Transverse colon (tissue), 4 donors: ENCODE measurements around the gene DDX47. TPM values are rescaled to one million over a fixed set of nuclear protein-coding genes. Genes with fewer than 3 reads are reported as not detected.

ENCODE experiments used
- DNase-seq: peaks from one replicate; pipeline ENCODE4 v3.0.0-alpha.2; 2019
- H3K27ac ChIP-seq, 4 donors: fragments of 200-600 bp; sonication (generic); 2 replicates each; pipeline ENCODE4 v1.5.1; 2016 to 2018; ENCODE audit warnings: inconsistent platforms in 4 of 4
- H3K27me3 ChIP-seq: fragments of 200-600 bp; sonication (generic); 2 replicates; pipeline ENCODE4 v1.5.1; 2017; ENCODE audit warnings: inconsistent platforms
- H3K36me3 ChIP-seq, 4 donors: fragments of 200-600 bp; sonication (generic); 2 replicates each; pipeline ENCODE4 v1.5.1; 2017 to 2019; ENCODE audit warnings: inconsistent platforms in 4 of 4
- H3K4me1 ChIP-seq, 4 donors: fragments of 200-600 bp; sonication (generic); 2 replicates each; pipeline ENCODE4 v1.5.1; 2017 to 2020; ENCODE audit warnings: inconsistent platforms in 4 of 4
- H3K4me3 ChIP-seq, 4 donors: fragments of 200-600 bp; sonication (generic); 1 replicate in 1 of 4; 2 replicates in 3 of 4; pipeline versions ENCODE4 v1.5.1 to v1.6.1; 2017 to 2019; ENCODE audit warnings: inconsistent platforms in 4 of 4
- H3K9me3 ChIP-seq, 2 donors: fragments of 200-600 bp; sonication (generic); 2 replicates each; pipeline ENCODE4 v1.5.1; 2017 to 2019; ENCODE audit warnings: inconsistent platforms in 2 of 2
- EP300 ChIP-seq: sonication (generic); formaldehyde crosslinking; IDR thresholded peaks from one replicate; pipeline ENCODE4 v1.6.1; 2017; ENCODE audit warnings: antibody characterized with exemption, low read depth
- POLR2A ChIP-seq: fragments of 450-650 bp; IDR thresholded peaks from one replicate; pipeline ENCODE4 v1.6.1; 2016; ENCODE audit warnings: antibody characterized with exemption, mild to moderate bottlenecking, moderate library complexity
- POLR2AphosphoS5 ChIP-seq, 3 donors: sonication (generic); formaldehyde crosslinking; IDR thresholded peaks; one replicate each; pipeline ENCODE4 v1.6.1; 2016; ENCODE audit warnings: antibody characterized with exemption in 3 of 3
- WGBS, 2 donors: methylation state at CpG; one replicate each; pipeline ENCODE4 v1.1.5; 2018; ENCODE audit warnings: low coverage in 1 of 2; 5-methylcytosine and 5-hydroxymethylcytosine counted together
- in situ Hi-C, 4 donors: fragments of 200-750 bp; cut with MboI; loops; one replicate each; pipeline versions ENCODE4 v1.15.0 to v1.15.1; 2017; ENCODE audit warnings: low sequenced_read_pairs in 3 of 4, low pct_ligation_motif_present in 1 of 4, low pct_unique_long_range_greater_than_20kb in 1 of 4
- intact Hi-C: fragments of 100-400 bp; cut with DNase I; formaldehyde crosslinking; loops from one replicate; pipeline ENCODE4 v1.15.1; 2023; ENCODE audit warnings: low total_unique reads
- total RNA-seq, 4 donors: library from RNA; depleted of rRNA; stranded (reverse); fragments of >200 nt; gene quantifications; one replicate each; pipeline ENCODE4 v1.1.0, GENCODE V29; 2016
- TF ChIP-seq, protein P1 (sequence below), 5 experiments: fragments of 200-600 bp in 3 of 5; fragments of 450-650 bp in 2 of 5; sonication (generic) in 3 of 5; IDR thresholded peaks; 1 replicate in 2 of 5; 2 replicates in 3 of 5; pipeline ENCODE4 v1.5.1; 2016 to 2017; ENCODE audit warnings: antibody characterized with exemption in 5 of 5, inconsistent platforms in 3 of 5, mild to moderate bottlenecking in 2 of 5, moderate library complexity in 1 of 5

DDX47 gene
- total RNA-seq, 4 donors from 2014 or later = 22.1 to 47.8 (median 31.8) TPM

DNA sequence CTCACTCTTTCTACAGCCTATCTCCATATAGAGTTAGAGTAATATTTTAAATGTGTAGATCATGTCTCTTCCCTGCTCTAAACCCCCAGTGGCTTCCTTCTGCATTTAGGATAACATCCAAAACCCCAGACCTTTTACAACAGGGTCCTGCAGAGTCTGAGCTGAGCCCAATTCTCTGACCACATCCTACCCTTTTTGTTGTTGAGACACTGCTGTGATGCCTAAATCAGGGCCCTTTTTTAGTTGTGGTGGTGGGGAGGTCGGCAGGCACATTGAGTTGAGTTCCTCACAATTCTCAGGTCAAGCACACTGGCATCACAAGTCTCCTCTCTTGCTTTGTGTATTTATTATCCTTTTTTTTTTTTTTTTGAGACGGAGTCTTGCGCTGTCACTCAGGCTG lies 1.8 kb upstream of the DDX47 start:
- intact Hi-C loops (loop anchor here (10.0 kb wide), 1 partner anchor 613 kb away; no protein-coding TSS in a partner anchor), in situ Hi-C loops (no loop called here)
- WGBS, 2 donors = 81 to 94% methylated on average over 3 of the region's 3 CpGs
- Histone ChIP-seq H3K9me3 (no peaks in the 10 kb centered on the region), H3K27me3 (no peaks in the 10 kb centered on the region), H3K4me3 (no peak overlapping the region), H3K27ac (no peak overlapping the region), H3K36me3 (no peaks in the 10 kb centered on the region), H3K4me1 (peaks cover 7 to 50% (median 23%) of the 10 kb centered on the region in 4 donors)
- no peak for DNase-seq
- TF ChIP-seq, protein P1, sequence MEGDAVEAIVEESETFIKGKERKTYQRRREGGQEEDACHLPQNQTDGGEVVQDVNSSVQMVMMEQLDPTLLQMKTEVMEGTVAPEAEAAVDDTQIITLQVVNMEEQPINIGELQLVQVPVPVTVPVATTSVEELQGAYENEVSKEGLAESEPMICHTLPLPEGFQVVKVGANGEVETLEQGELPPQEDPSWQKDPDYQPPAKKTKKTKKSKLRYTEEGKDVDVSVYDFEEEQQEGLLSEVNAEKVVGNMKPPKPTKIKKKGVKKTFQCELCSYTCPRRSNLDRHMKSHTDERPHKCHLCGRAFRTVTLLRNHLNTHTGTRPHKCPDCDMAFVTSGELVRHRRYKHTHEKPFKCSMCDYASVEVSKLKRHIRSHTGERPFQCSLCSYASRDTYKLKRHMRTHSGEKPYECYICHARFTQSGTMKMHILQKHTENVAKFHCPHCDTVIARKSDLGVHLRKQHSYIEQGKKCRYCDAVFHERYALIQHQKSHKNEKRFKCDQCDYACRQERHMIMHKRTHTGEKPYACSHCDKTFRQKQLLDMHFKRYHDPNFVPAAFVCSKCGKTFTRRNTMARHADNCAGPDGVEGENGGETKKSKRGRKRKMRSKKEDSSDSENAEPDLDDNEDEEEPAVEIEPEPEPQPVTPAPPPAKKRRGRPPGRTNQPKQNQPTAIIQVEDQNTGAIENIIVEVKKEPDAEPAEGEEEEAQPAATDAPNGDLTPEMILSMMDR (IDR thresholded peaks at IDR 0.05) = no peak
- TF ChIP-seq POLR2A (no peak), EP300 (no peak), POLR2AphosphoS5 (IDR thresholded peaks at IDR 0.05) (no peak)

- Histone ChIP-seq H3K4me3 (no peak overlapping the region), H3K36me3 (no peaks in the 10 kb centered on the region), H3K4me1 (peaks cover 7 to 49% (median 22%) of the 10 kb centered on the region in 4 donors), H3K9me3 (no peaks in the 10 kb centered on the region), H3K27me3 (no peaks in the 10 kb centered on the region), H3K27ac (no peak overlapping the region)
- DNase-seq = no peak
- TF ChIP-seq POLR2A (no peak), POLR2AphosphoS5 (IDR thresholded peaks at IDR 0.05) (no peak), EP300 (no peak)
- TF ChIP-seq, protein P1 (IDR thresholded peaks at IDR 0.05) = no peak
- WGBS, 2 donors = 86 to 89% methylated on average over 1 to 5 of the region's 5 CpGs
- intact Hi-C loops (loop anchor here (10.0 kb wide), 1 partner anchor 613 kb away; no protein-coding TSS in a partner anchor), in situ Hi-C loops (no loop called here)
These were observed 972 bp upstream of the DDX47 start for GRCh38 chr12:12812174-12812573.

DNA sequence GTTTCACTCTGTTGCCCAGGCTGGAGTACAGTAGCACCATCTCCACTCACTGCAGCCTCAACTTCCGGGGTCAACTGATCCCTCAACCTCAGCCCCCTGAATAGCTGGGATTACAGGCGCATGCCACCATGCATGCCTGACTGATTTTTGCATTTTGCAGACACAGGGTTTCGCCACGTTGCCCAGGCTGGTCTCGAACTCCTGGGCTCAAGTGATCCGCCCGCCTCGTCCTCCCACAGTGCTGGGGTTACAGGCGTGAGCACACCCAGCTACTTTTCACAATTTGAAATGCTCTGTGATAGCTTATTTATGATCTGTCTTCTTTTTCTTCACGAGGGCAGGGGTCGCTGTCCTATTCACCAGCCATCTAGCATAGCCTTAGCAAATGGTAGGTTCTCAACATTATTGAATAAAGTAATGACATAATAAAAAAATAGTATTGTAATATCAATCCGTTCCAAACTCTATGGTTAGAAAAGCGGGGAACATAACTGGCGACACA lies 477 bp upstream of the DDX47 start:
- no peak for TF ChIP-seq EP300
- TF ChIP-seq POLR2AphosphoS5 (IDR thresholded peaks at IDR 0.05) = no peak
- TF ChIP-seq POLR2A = no peak
- TF ChIP-seq, protein P1 (IDR thresholded peaks at IDR 0.05) = no peak
- Histone ChIP-seq H3K4me1 (peaks cover 7 to 44% (median 19%) of the 10 kb centered on the region in 4 donors), H3K27ac (peak overlapping the region in 3 of 4 donors; percentile 75 to 88 (median 86)), H3K36me3 (no peaks in the 10 kb centered on the region), H3K9me3 (no peaks in the 10 kb centered on the region), H3K4me3 (peak overlapping the region in 1 of 4 donors; percentile 97), H3K27me3 (no peaks in the 10 kb centered on the region)
- intact Hi-C loops = loop anchor here (10.0 kb wide), 1 partner anchor 612 kb away; no protein-coding TSS in a partner anchor
- DNase-seq = no peak
- in situ Hi-C loops = no loop called here
- 18 to 66% methylated on average over 4 to 14 of the region's 14 CpGs for WGBS, 2 donors

DNA sequence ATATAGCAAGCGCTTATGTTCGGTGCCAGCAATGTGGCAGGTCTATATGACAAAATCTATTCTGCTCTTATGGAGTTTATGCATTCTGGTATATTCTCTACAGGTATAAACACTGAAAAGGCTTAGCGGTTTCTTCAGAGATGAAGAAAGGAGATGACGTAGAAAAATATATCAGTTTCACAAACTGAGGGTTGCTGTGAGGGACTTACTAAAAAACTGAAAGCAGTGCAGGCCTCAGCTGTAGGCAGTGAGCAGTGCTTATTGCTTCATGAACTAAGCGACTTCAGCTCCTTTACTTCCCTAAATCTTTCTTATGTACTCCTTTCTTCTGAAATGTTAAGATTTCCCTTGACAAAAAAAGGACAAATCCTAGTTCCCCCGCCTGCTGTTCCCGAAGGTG lies 4.5 kb downstream of the DDX47 start:
- H3K27ac ChIP-seq = no peak overlapping the region
- TF ChIP-seq EP300 = no peak
- TF ChIP-seq, protein P1 (IDR thresholded peaks at IDR 0.05) = no peak
- no peak for TF ChIP-seq POLR2A
- no peak for TF ChIP-seq POLR2AphosphoS5 (IDR thresholded peaks at IDR 0.05)
- in situ Hi-C loops (no loop called here), intact Hi-C loops (loop anchor here (10.0 kb wide), 1 partner anchor 607 kb away; no protein-coding TSS in a partner anchor)
- H3K9me3 ChIP-seq = no peaks in the 10 kb centered on the region
- DNase-seq = no peak
- no peak overlapping the region for H3K4me3 ChIP-seq
- no peaks in the 10 kb centered on the region for H3K27me3 ChIP-seq
- 90 to 99% methylated on average over 7 of the region's 7 CpGs for WGBS, 2 donors
- peaks cover 0 to 19% (median 9%) of the 10 kb centered on the region in 4 donors for H3K36me3 ChIP-seq
- peaks cover 7 to 47% (median 22%) of the 10 kb centered on the region in 4 donors for H3K4me1 ChIP-seq
